A204.1 (cell line): ENCODE measurements around the gene PI4K2B.
"Not testable (repeated sequence)": the region's sequence is repeated elsewhere in the genome, so short reads cannot be mapped to it uniquely, and the experiment has no call there.

Experiments
- FAIRE-seq: peaks from 2 replicates; lab custom pipeline; 2012; peaks lifted over from hg19 to GRCh38; lab: Jason Lieb, UNC

PI4K2B gene

GRCh38 chr4:25308306-25308705 is 74.5 kb downstream of the PI4K2B start:
- FAIRE-seq, result no peak

GRCh38 chr4:25308761-25309160 is 74.9 kb downstream of the PI4K2B start:
- no peak for FAIRE-seq

- no peak for FAIRE-seq
Observed at GRCh38 chr4:25310066-25310802, 76.4 kb downstream of the PI4K2B start.

- no peak for FAIRE-seq
Observed at GRCh38 chr4:25310803-25311166, 77.0 kb downstream of the PI4K2B start.

GRCh38 chr4:25312496-25313200 is 78.8 kb downstream of the PI4K2B start, which contains the start of gene ZCCHC4:
TSS of gene ZCCHC4 (plus strand) at chr4:25312774. CDS start at chr4:25312810, 36 bp downstream.
- FAIRE-seq, result peak; percentile 46

GRCh38 chr4:25313201-25313895 is 79.5 kb downstream of the PI4K2B start:
- FAIRE-seq, result no peak

GRCh38 chr4:25320336-25320735 is 86.5 kb downstream of the PI4K2B start:
- no peak for FAIRE-seq

GRCh38 chr4:25320773-25321172 is 86.9 kb downstream of the PI4K2B start:
- FAIRE-seq, result no peak

- no peak for FAIRE-seq
Observed at GRCh38 chr4:25321703-25322102, 87.9 kb downstream of the PI4K2B start.

- not testable (repeated sequence) for FAIRE-seq
Observed at GRCh38 chr4:25328463-25328862, 94.6 kb downstream of the PI4K2B start.
